ENCODE measurements around the gene PRDX5.

PRDX5 gene

GRCh38 chr11:64337538-64338249, 19.8 kb downstream of the PRDX5 start:
- Histone ChIP-seq H3K27me3 (replicated peaks; ENCODE audit: control insufficient read depth, insufficient read depth, low read length) (no peaks in the 10 kb centered on the region), H3K36me3 (ENCODE audit: control insufficient read depth, insufficient read depth, low read length) (peaks cover 3% of the 10 kb centered on the region), H3K4me3 (replicated peaks; ENCODE audit: low read depth, low read length) (no peak overlapping the region)
- DNase-seq (ENCODE audit: extremely low read depth, insufficient read length) = no peak
- TF ChIP-seq CTCF (IDR thresholded peaks at IDR 0.05; ENCODE audit: insufficient read depth, low read length, poor library complexity, severe bottlenecking) = no peak

DNA sequence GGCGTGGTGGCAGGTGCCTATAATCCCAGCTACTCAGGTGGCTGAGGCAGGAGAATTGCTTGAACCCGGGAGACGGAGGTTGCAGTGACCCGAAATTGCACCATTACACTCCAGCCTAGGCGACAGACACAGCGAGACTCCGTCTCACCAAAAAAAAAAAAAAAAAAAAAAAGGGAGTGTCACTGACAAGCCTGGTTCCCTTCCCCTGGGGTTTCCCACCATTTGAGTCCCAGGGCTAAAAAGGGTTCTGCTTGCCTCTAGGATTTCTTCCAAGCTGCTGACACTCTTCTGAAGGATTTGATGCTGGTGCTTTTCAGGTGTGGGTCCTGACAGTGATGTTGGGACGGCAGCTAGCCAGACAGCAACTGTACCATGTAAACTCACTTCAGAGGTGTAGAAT, 20.8 kb downstream of the PRDX5 start:
- no peak for TF ChIP-seq CTCF (IDR thresholded peaks at IDR 0.05; ENCODE audit: insufficient read depth, low read length, poor library complexity, severe bottlenecking)
- Histone ChIP-seq H3K36me3 (ENCODE audit: control insufficient read depth, insufficient read depth, low read length) (peaks cover 6% of the 10 kb centered on the region), H3K27me3 (replicated peaks; ENCODE audit: control insufficient read depth, insufficient read depth, low read length) (no peaks in the 10 kb centered on the region), H3K4me3 (replicated peaks; ENCODE audit: low read depth, low read length) (no peak overlapping the region)
- DNase-seq (ENCODE audit: extremely low read depth, insufficient read length) = no peak

DNA sequence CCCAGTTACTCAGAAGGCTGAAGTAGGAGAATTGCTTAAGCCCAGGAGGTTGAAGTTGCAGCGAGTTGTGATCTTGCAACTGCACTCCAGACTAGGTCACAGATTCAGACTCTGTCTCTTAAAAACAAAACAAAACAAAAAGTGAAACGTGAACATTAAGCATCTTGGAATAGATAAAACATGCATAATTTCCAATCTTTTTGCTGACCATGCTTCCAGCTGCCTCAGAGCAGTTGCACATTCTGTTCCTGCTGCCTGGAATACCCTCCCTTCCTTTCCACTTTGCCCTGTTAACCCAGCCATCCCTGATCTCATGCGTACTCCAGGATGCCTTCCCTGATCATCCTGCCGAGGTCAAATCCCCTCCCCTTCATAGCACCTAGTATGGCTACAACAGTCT, 21.4 kb downstream of the PRDX5 start:
- Histone ChIP-seq H3K36me3 (ENCODE audit: control insufficient read depth, insufficient read depth, low read length) (peaks cover 11% of the 10 kb centered on the region), H3K27me3 (replicated peaks; ENCODE audit: control insufficient read depth, insufficient read depth, low read length) (no peaks in the 10 kb centered on the region), H3K4me3 (replicated peaks; ENCODE audit: low read depth, low read length) (peak overlapping the region; percentile 90)
- TF ChIP-seq CTCF (IDR thresholded peaks at IDR 0.05; ENCODE audit: insufficient read depth, low read length, poor library complexity, severe bottlenecking) = no peak
- DNase-seq (ENCODE audit: extremely low read depth, insufficient read length) = no peak

DNA sequence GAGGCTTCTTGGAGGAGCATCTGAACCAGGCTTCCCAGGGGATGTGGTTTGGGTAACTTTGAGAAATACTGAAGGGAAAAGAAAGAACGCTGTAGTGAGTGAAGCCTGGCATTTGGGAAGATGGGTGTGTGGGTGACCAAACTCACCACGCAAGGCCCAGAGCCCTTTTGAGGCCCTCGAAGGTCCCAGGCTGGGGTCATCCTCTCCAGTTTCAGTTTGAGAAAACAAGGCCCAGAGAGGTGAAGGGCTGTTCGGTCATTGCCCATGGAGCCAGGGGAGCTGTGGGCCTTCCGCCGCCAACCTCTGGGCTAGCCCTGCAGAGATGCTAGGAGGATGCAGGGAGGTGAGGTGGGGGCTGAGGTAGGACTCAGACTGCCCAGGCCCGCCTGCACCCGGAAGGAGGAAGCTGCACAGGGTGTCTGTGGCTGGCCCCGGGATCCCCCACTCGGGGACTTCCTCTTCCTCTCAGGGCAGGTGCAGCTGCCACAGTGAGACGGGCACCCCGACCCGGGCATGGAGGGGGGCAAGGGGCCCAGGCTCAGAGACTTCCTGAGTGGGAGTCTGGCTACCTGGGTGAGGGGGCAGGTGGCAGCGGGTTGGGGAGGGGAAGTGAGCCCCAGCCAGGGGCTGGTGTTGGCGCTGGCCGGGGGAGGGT, 22.0 kb downstream of the PRDX5 start, which contains the start of gene CCDC88B:
TSS of gene CCDC88B (plus strand) at position 451 of the 655 bp plus-strand sequence. CDS start at position 514, 63 bp downstream.
- TF ChIP-seq CTCF (IDR thresholded peaks at IDR 0.05; ENCODE audit: insufficient read depth, low read length, poor library complexity, severe bottlenecking) = no peak
- DNase-seq (ENCODE audit: extremely low read depth, insufficient read length) = peak; percentile 83
- peak within 1 kb of the TSS; percentile 90 for H3K4me3 ChIP-seq (replicated peaks; ENCODE audit: low read depth, low read length)

DNA sequence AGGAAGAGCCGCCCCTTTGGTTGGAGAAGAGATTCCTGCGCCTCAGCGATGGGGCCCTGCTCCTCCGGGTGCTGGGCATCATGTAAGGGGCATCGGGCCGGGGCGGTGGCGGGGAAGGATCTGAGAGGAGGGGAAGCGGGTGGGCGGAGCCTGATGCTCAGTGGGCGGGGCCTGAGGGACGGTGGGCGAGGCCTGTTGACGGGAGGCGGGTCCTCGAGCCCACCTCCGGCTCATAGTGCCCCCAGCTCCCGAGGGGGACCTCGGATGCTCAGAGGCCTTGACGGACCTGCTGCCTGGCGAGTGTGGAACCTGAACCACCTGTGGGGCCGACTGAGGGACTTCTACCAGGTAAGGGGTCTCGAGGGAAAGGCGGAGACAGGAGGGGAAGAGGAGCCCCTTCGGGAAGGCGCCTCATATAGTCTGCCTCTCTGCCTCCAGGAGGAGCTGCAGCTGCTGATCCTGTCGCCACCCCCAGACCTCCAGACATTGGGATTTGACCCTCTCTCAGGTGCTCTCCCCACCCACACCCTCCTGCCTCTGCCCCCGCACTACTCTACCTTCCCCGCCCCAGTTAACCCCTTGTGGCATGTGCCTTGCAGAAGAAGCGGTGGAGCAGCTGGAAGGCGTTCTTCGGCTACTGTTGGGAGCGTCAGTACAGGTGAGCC, 22.9 kb downstream of the PRDX5 start:
- H3K4me3 ChIP-seq (replicated peaks; ENCODE audit: low read depth, low read length) = peak overlapping the region; percentile 90
- peak; percentile 81 for DNase-seq (ENCODE audit: extremely low read depth, insufficient read length)
- TF ChIP-seq CTCF (IDR thresholded peaks at IDR 0.05; ENCODE audit: insufficient read depth, low read length, poor library complexity, severe bottlenecking) = peak; percentile 20
- peaks cover 21% of the 10 kb centered on the region for H3K36me3 ChIP-seq (ENCODE audit: control insufficient read depth, insufficient read depth, low read length)
- H3K27me3 ChIP-seq (replicated peaks; ENCODE audit: control insufficient read depth, insufficient read depth, low read length) = no peaks in the 10 kb centered on the region

More for the DNA sequence above, 22.0 kb downstream of the PRDX5 start, which contains the start of gene CCDC88B:
- Histone ChIP-seq H3K36me3 (ENCODE audit: control insufficient read depth, insufficient read depth, low read length) (peaks cover 17% of the 10 kb centered on the region), H3K27me3 (replicated peaks; ENCODE audit: control insufficient read depth, insufficient read depth, low read length) (no peaks in the 10 kb centered on the region)
